ENCODE results near the gene TMEM150A. TPM values are rescaled to one million over a fixed set of nuclear protein-coding genes. Genes with fewer than 3 reads are reported as not detected.

The TMEM150A gene
- total RNA-seq, 6 experiments from 2014 or later = 20.0 to 26.7 (median 21.9) TPM

DNA sequence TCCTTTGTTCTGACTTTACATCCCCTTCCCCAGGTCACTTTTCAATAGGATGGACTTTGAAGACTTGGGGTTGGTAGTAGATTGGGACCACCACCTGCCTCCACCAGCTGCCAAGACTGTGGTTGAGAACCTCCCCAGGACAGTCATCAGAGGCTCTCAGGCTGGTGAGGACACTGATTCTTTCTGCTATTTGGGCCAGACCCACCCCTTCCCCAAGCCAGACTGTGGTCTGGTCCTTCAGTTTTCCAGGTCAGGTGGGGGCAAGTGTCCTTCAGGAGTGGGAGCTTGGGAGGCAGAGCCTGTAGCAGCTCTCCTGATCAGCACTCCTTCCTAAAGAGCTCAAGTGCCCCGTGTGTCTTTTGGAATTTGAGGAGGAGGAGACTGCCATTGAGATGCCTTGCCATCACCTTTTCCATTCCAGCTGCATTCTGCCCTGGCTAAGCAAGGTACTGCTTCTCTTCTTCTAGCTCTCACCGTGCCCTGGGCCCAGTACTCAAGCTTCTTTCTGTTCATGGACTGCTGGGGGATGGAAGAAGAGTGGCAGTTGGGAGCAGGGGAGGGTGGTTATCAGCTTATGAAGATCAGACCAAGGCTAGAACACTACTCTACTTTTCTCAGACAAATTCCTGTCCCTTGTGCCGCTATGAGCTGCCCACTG lies 5.9 kb downstream of the TMEM150A start:
- ATAC-seq (no peak), DNase-seq (no peak)
- Histone ChIP-seq H3K27me3 (no peaks in the 10 kb centered on the region), H3K36me3 (peaks cover 0 to 26% (median 3%) of the 10 kb centered on the region in 4 donors), H3K4me1 (peaks cover 0 to 49% (median 19%) of the 10 kb centered on the region in 4 donors), H3K27ac (peak overlapping the region in 1 of 3 donors; percentile 87), H3K4me3 (peak overlapping the region; percentile 77 to 95 (median 94)), H3K9me3 (no peaks in the 10 kb centered on the region)
- WGBS (ENCODE audit: insufficient coverage, low coverage, low lambda C conversion rate, missing lambda C conversion rate) = 50% methylated on average over 2 of the region's 3 CpGs
- intact Hi-C loops (cut with DNase I) = no loop called here
- no peak for TF ChIP-seq CTCF (IDR thresholded peaks at IDR 0.05)
- no peak for TF ChIP-seq POLR2A (IDR thresholded peaks at IDR 0.05)

GRCh38 chr2:85596026-85596333 lies 6.5 kb downstream of the TMEM150A start:
- DNase-seq (no peak), ATAC-seq (peak in 2 of 4 donors; percentile 1 to 2)
- no peaks in the 10 kb centered on the region for H3K9me3 ChIP-seq
- no peaks in the 10 kb centered on the region for H3K27me3 ChIP-seq
- H3K36me3 ChIP-seq = peaks cover 0 to 26% (median 3%) of the 10 kb centered on the region in 4 donors
- intact Hi-C loops (cut with DNase I) = no loop called here
- H3K4me3 ChIP-seq = peak overlapping the region; percentile 77 to 95 (median 94)
- peak overlapping the region; percentile 61 to 87 (median 79) for H3K27ac ChIP-seq
- WGBS (ENCODE audit: insufficient coverage, low coverage, low lambda C conversion rate, missing lambda C conversion rate) = 0% methylated on average over 9 of the region's 10 CpGs
- H3K4me1 ChIP-seq = peaks cover 0 to 46% (median 17%) of the 10 kb centered on the region in 4 donors
- TF ChIP-seq POLR2A (IDR thresholded peaks at IDR 0.05) (no peak), CTCF (IDR thresholded peaks at IDR 0.05) (no peak)

DNA sequence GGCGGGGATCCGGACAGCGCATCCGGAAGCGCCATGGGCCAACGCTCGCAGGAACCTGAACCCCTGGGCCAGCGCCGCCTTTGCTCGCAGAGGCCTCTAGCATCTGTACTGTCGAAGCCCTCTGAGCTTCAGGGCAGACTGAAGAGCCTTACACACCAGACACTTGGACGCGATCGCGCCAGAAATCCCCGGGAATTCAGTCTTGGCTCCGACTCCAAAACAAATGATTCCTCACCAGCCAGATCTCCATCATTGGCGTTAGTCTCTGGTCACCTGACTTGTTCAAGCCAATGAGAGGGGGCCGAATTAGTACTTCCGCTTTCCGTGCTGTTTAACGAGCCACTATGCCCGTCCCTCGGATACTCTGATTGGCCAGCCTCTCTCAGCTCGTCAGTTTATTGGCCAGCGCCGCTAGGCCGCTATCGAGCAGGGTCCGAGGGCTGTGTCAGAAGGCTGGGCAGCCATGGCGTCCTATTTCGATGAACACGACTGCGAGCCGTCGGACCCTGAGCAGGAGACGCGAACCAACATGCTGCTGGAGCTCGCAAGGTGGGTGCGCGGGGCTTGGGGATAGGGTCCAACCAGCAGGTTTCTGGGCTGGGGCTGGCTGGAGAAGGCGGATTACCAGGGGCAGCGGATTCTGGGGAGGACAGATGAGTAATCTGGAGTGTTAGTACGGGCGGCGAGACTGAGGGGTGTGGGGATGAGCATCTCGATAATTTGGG lies 7.0 kb downstream of the TMEM150A start, which contains the start of gene RNF181:
Gene RNF181, plus strand, starts transcription at position 445 of the 725 bp plus-strand sequence. Its CDS starts 19 bp downstream, at position 464.
- peaks cover 0 to 49% (median 17%) of the 10 kb centered on the region in 4 donors for H3K4me1 ChIP-seq
- H3K36me3 ChIP-seq = peaks cover 0 to 26% (median 3%) of the 10 kb centered on the region in 4 donors
- 0% methylated on average over 23 of the region's 47 CpGs for WGBS (ENCODE audit: insufficient coverage, low coverage, low lambda C conversion rate, missing lambda C conversion rate)
- intact Hi-C loops (cut with DNase I) = no loop called here
- H3K27ac ChIP-seq = peak within 1 kb of the TSS; percentile 79 to 90 (median 87)
- no peaks in the 10 kb centered on the region for H3K9me3 ChIP-seq
- no peak for TF ChIP-seq CTCF (IDR thresholded peaks at IDR 0.05)
- TF ChIP-seq POLR2A (IDR thresholded peaks at IDR 0.05) = peak; percentile 73
- DNase-seq (peak; percentile 93 to 97 (median 96)), ATAC-seq (peak; percentile 93 to 97 (median 94))
- peak within 1 kb of the TSS; percentile 77 to 95 (median 94) for H3K4me3 ChIP-seq
- H3K27me3 ChIP-seq = no peaks in the 10 kb centered on the region

DNA sequence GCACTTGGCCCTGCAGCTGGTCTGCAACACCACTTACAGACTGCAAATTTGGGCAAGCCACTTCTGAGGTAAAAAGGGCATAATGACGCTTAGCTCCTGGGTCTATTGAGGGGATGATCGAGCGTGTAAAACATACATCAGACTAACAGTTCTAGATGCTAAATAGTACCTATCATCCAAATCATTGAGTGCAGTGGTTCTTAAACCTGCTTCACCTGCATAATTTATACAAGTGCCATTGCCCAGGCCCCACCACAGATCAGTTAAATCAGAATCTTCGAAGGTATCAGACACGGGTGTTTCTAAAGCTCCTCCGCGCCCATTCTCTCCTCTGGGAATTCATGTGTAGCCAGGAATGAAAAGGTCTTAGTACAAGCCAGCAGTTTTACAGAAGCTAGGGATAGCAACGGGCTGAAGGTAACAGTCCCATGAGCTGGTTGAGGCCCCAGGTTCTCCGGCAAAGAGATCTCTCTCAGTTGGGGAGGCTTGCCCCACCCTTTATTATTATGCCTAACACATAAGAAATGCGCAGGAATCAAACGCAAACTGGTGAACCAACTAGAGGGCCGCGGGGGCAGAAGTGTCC lies 7.7 kb downstream of the TMEM150A start:
- peaks cover 0 to 55% (median 19%) of the 10 kb centered on the region in 4 donors for H3K4me1 ChIP-seq
- DNase-seq = no peak

More for the DNA sequence above, 7.7 kb downstream of the TMEM150A start:
- Histone ChIP-seq H3K27ac (peak overlapping the region; percentile 79 to 90 (median 87)), H3K27me3 (no peaks in the 10 kb centered on the region), H3K36me3 (peaks cover 0 to 19% (median 3%) of the 10 kb centered on the region in 4 donors), H3K4me3 (peak overlapping the region; percentile 77 to 95 (median 94)), H3K9me3 (no peaks in the 10 kb centered on the region)
- TF ChIP-seq CTCF (IDR thresholded peaks at IDR 0.05) (no peak), POLR2A (IDR thresholded peaks at IDR 0.05) (no peak)
- ATAC-seq = peak in 2 of 4 donors; percentile 0 to 2
- 4% methylated on average over 9 of the region's 13 CpGs for WGBS (ENCODE audit: insufficient coverage, low coverage, low lambda C conversion rate, missing lambda C conversion rate)
- intact Hi-C loops (cut with DNase I) = no loop called here
